ENCODE measurements around the gene PDE3A. TPM values are rescaled to one million over a fixed set of nuclear protein-coding genes. Genes with fewer than 3 reads are reported as not detected.
A peak's percentile ranks its signal among the peaks of the same experiment; 100 is the strongest.

Gene PDE3A
- total RNA-seq, 1 experiment from 2014 or later: 0.58 TPM

DNA sequence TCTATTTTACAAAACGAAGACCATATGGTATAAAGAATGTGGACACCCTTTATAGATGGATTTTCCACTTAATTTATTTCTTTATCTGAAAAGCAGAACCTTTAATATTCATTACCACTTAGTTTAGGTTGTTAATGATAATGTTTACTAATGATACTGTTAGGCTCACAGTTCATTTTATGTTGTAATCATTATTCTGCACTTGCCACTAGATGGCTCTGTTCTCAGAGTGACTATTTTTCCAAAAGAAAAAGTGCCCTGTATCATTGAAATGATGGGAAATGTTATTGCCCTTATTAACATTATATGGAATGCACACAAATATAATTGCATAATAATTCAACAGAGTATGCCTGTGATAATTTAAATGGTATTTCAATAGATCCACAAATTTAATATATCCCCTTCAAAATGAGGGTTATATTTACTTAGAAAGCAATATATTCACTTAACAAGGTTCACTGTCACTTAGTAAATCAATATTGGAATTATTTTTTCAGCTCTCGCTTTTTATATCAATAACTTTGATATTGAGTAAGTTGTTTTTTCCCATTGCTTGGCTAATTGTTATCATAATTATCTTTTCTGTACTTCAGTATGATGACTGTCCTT lies 95.7 kb downstream of the PDE3A start:
- no peaks in the 10 kb centered on the region for H3K4me1 ChIP-seq (ENCODE audit: insufficient read depth, low read length)
- intact Hi-C loops (cut with micrococcal nuclease): loop anchor here (1.0 kb wide), 1 partner anchor 137 kb away; no protein-coding TSS in a partner anchor
- H3K4me2 ChIP-seq (ENCODE audit: low read length): no peak overlapping the region
- H3K9me2 ChIP-seq (replicated peaks; ENCODE audit: low read length): no peaks in the 10 kb centered on the region
- H3K79me2 ChIP-seq (ENCODE audit: low read length): no peaks in the 10 kb centered on the region
- ChIA-PET POLR2A (ENCODE audit: unreplicated experiment) (no interaction called here), CTCF (no interaction called here)
- H3K4me3 ChIP-seq (ENCODE audit: low read length): no peak overlapping the region
- no peaks in the 10 kb centered on the region for H3F3A ChIP-seq (ENCODE audit: low read length, unreplicated experiment)
- H2AFZ ChIP-seq (ENCODE audit: low read length): no peak overlapping the region
- H4K20me1 ChIP-seq (ENCODE audit: low read length): no peaks in the 10 kb centered on the region
- H3K9ac ChIP-seq (ENCODE audit: low read length): no peak overlapping the region
- TF ChIP-seq EZH2 (IDR thresholded peaks at IDR 0.05; ENCODE audit: low read length, unreplicated experiment): no peak
- TF ChIP-seq, protein P1, sequence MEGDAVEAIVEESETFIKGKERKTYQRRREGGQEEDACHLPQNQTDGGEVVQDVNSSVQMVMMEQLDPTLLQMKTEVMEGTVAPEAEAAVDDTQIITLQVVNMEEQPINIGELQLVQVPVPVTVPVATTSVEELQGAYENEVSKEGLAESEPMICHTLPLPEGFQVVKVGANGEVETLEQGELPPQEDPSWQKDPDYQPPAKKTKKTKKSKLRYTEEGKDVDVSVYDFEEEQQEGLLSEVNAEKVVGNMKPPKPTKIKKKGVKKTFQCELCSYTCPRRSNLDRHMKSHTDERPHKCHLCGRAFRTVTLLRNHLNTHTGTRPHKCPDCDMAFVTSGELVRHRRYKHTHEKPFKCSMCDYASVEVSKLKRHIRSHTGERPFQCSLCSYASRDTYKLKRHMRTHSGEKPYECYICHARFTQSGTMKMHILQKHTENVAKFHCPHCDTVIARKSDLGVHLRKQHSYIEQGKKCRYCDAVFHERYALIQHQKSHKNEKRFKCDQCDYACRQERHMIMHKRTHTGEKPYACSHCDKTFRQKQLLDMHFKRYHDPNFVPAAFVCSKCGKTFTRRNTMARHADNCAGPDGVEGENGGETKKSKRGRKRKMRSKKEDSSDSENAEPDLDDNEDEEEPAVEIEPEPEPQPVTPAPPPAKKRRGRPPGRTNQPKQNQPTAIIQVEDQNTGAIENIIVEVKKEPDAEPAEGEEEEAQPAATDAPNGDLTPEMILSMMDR (conservative IDR thresholded peaks at IDR 0.05; ENCODE audit: low read depth, low read length): peak; percentile 69
- TF ChIP-seq EZH2phosphoT487 (IDR thresholded peaks at IDR 0.05; ENCODE audit: borderline replicate concordance, low read length): no peak
- ATAC-seq (no peak), DNase-seq (peak; percentile 41)
- H3K9me3 ChIP-seq (ENCODE audit: low read length): no peaks in the 10 kb centered on the region
- no peak overlapping the region for H3K27ac ChIP-seq (ENCODE audit: low read length)
- H3K36me3 ChIP-seq (ENCODE audit: low read depth, low read length): no peaks in the 10 kb centered on the region
- BruUV-seq (replicated peaks): no TSS peak
- no peaks in the 10 kb centered on the region for H3K27me3 ChIP-seq (ENCODE audit: low read length)

DNA sequence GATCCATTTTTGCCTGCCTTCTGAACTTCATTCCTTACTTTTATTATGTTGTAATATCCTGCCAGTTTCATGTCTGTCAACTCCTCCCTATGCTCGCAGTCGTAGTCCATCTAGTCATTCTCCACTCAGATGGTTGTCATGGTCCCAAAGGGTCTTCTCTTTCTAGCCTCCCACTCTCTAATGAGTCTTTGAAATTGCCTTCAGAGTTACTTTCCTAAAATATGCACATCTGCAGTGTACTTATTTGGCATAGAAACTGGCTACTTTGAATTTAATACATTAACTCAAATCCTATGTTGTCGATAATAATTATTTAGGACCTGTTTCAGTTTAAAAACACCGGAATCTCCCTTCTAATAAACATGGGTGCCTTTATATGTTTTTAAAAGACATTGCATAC lies 101.0 kb downstream of the PDE3A start:
- intact Hi-C loops (cut with micrococcal nuclease): no loop called here

DNA sequence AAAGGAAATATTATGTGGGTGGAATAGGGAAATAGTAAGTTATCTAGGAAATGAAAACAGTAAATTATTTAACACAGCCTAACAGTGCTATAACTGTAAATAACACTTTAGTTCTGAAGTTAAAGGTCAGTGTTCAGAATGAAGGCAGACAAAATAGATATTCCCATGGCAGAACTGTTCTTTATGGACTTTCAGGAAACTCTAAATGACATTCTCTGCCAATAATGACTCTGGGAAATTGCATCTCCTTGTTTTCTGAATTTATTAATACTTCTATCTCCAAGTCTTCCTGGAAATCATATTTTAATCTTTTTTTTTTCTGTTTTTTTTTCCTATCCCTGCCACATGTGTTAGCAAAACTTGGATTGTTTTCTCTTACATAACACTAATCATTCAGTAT lies 101.4 kb downstream of the PDE3A start:
- no peaks in the 10 kb centered on the region for H3K79me2 ChIP-seq (ENCODE audit: low read length)
- ChIA-PET POLR2A (ENCODE audit: unreplicated experiment) (no interaction called here), CTCF (no interaction called here)
- ATAC-seq (no peak), DNase-seq (no peak)
- TF ChIP-seq, protein P1 (conservative IDR thresholded peaks at IDR 0.05; ENCODE audit: low read depth, low read length): no peak
- no peak for TF ChIP-seq EZH2phosphoT487 (IDR thresholded peaks at IDR 0.05; ENCODE audit: borderline replicate concordance, low read length)
- no peak for TF ChIP-seq EZH2 (IDR thresholded peaks at IDR 0.05; ENCODE audit: low read length, unreplicated experiment)
- no peaks in the 10 kb centered on the region for H4K20me1 ChIP-seq (ENCODE audit: low read length)
- H3K4me1 ChIP-seq (ENCODE audit: insufficient read depth, low read length): no peaks in the 10 kb centered on the region
- H3K9me2 ChIP-seq (replicated peaks; ENCODE audit: low read length): no peaks in the 10 kb centered on the region
- no peak overlapping the region for H3K9ac ChIP-seq (ENCODE audit: low read length)
- H2AFZ ChIP-seq (ENCODE audit: low read length): no peak overlapping the region
- H3K4me3 ChIP-seq (ENCODE audit: low read length): no peak overlapping the region
- no peak overlapping the region for H3K4me2 ChIP-seq (ENCODE audit: low read length)
- H3K27ac ChIP-seq (ENCODE audit: low read length): no peak overlapping the region
- no peaks in the 10 kb centered on the region for H3K9me3 ChIP-seq (ENCODE audit: low read length)
- BruUV-seq (replicated peaks): no TSS peak
- H3K36me3 ChIP-seq (ENCODE audit: low read depth, low read length): no peaks in the 10 kb centered on the region
- H3F3A ChIP-seq (ENCODE audit: low read length, unreplicated experiment): no peaks in the 10 kb centered on the region
- intact Hi-C loops (cut with micrococcal nuclease): no loop called here
- H3K27me3 ChIP-seq (ENCODE audit: low read length): no peaks in the 10 kb centered on the region

More for the DNA sequence above, 101.0 kb downstream of the PDE3A start:
- H3K4me3 ChIP-seq (ENCODE audit: low read length): no peak overlapping the region
- H3K4me1 ChIP-seq (ENCODE audit: insufficient read depth, low read length): no peaks in the 10 kb centered on the region
- H3K4me2 ChIP-seq (ENCODE audit: low read length): no peak overlapping the region
- no peak overlapping the region for H3K27ac ChIP-seq (ENCODE audit: low read length)
- no TSS peak for BruUV-seq (replicated peaks)
- H3F3A ChIP-seq (ENCODE audit: low read length, unreplicated experiment): no peaks in the 10 kb centered on the region
- TF ChIP-seq, protein P1 (conservative IDR thresholded peaks at IDR 0.05; ENCODE audit: low read depth, low read length): no peak
- no peak for TF ChIP-seq EZH2phosphoT487 (IDR thresholded peaks at IDR 0.05; ENCODE audit: borderline replicate concordance, low read length)
- TF ChIP-seq EZH2 (IDR thresholded peaks at IDR 0.05; ENCODE audit: low read length, unreplicated experiment): no peak
- ChIA-PET CTCF (no interaction called here), POLR2A (ENCODE audit: unreplicated experiment) (no interaction called here)
- no peaks in the 10 kb centered on the region for H3K36me3 ChIP-seq (ENCODE audit: low read depth, low read length)
- H3K9me2 ChIP-seq (replicated peaks; ENCODE audit: low read length): no peaks in the 10 kb centered on the region
- H3K27me3 ChIP-seq (ENCODE audit: low read length): no peaks in the 10 kb centered on the region
- H3K9me3 ChIP-seq (ENCODE audit: low read length): no peaks in the 10 kb centered on the region
- H3K9ac ChIP-seq (ENCODE audit: low read length): no peak overlapping the region
- ATAC-seq: no peak
- no peaks in the 10 kb centered on the region for H3K79me2 ChIP-seq (ENCODE audit: low read length)
- H2AFZ ChIP-seq (ENCODE audit: low read length): no peak overlapping the region
- no peak for DNase-seq
- H4K20me1 ChIP-seq (ENCODE audit: low read length): no peaks in the 10 kb centered on the region

Data from PC-3 (cell line).